Activated CD4-positive, CD25-positive, alpha-beta regulatory T cell treated with anti-CD3 and anti-CD28 coated beads, Interleukin-2, amount 50 U/mL, for 24 hours (primary cell): Measurements from ENCODE around the gene ZBTB40.

Experiments
- ATAC-seq, 2 donors: fragments of 150-1000 bp; cut with Tn5 transposase; one replicate each; pipeline ENCODE4 v1.10.0; 2021; ENCODE audit warnings: mild to moderate bottlenecking in 1 of 2, moderate library complexity in 1 of 2

The ZBTB40 gene

GRCh38 chr1:22508991-22509390 is 57.3 kb downstream of the ZBTB40 start:
- no peak for ATAC-seq

GRCh38 chr1:22509815-22510214 is 58.2 kb downstream of the ZBTB40 start:
- no peak for ATAC-seq

GRCh38 chr1:22512873-22513272 is 61.2 kb downstream of the ZBTB40 start:
- no peak for ATAC-seq

GRCh38 chr1:22516906-22517571 is 65.4 kb downstream of the ZBTB40 start:
- no peak for ATAC-seq

- ATAC-seq, result no peak
Measured at GRCh38 chr1:22517956-22518355, 66.3 kb downstream of the ZBTB40 start.

- ATAC-seq, result no peak
Measured at GRCh38 chr1:22518379-22518778, 66.7 kb downstream of the ZBTB40 start.

- ATAC-seq, result no peak
Measured at GRCh38 chr1:22520871-22521270, 69.2 kb downstream of the ZBTB40 start.

- no peak for ATAC-seq
Measured at GRCh38 chr1:22521692-22522091, 70.0 kb downstream of the ZBTB40 start.

GRCh38 chr1:22522221-22522743 is 70.6 kb downstream of the ZBTB40 start:
- no peak for ATAC-seq

GRCh38 chr1:22524481-22524880 is 72.8 kb downstream of the ZBTB40 start:
- ATAC-seq, result no peak

GRCh38 chr1:22525211-22525610 is 73.6 kb downstream of the ZBTB40 start:
- no peak for ATAC-seq

- ATAC-seq, result no peak
Measured at GRCh38 chr1:22525646-22526045, 74.0 kb downstream of the ZBTB40 start.

- no peak for ATAC-seq
Measured at GRCh38 chr1:22526098-22526497, 74.4 kb downstream of the ZBTB40 start.

- ATAC-seq, result no peak
Measured at GRCh38 chr1:22526677-22527076, 75.0 kb downstream of the ZBTB40 start.

- ATAC-seq, result no peak
Measured at GRCh38 chr1:22527122-22527521, 75.5 kb downstream of the ZBTB40 start.

GRCh38 chr1:22527555-22528296 is 76.1 kb downstream of the ZBTB40 start:
- no peak for ATAC-seq

- ATAC-seq, result no peak
Measured at GRCh38 chr1:22528451-22528850, 76.8 kb downstream of the ZBTB40 start.

GRCh38 chr1:22529901-22530621 is 78.4 kb downstream of the ZBTB40 start:
- no peak for ATAC-seq

- ATAC-seq, result no peak
Measured at GRCh38 chr1:22530715-22531114, 79.1 kb downstream of the ZBTB40 start.

- ATAC-seq, result no peak
Measured at GRCh38 chr1:22531251-22531650, 79.6 kb downstream of the ZBTB40 start.

- no peak for ATAC-seq
Measured at GRCh38 chr1:22533244-22533895, 81.7 kb downstream of the ZBTB40 start.

GRCh38 chr1:22534951-22535350 is 83.3 kb downstream of the ZBTB40 start:
- ATAC-seq, result no peak

GRCh38 chr1:22535399-22535798 is 83.7 kb downstream of the ZBTB40 start:
- no peak for ATAC-seq
